Bronchial epithelial cell (primary cell): ENCODE data around the gene HSBP1. TPM values are rescaled to one million over a fixed set of nuclear protein-coding genes. Genes with fewer than 3 reads are reported as not detected.

ENCODE experiments used
- DNase-seq: peaks from one replicate; pipeline ENCODE4 v3.0.0-alpha.2; 2010; ENCODE audit warnings: low read depth
- FAIRE-seq: peaks from 2 replicates; lab custom pipeline; 2011; peaks lifted over from hg19 to GRCh38; lab: Jason Lieb, UNC
- H3K27me3 ChIP-seq: 2 replicates; pipeline ENCODE4 v1.5.1; 2011; ENCODE audit warnings: low read length; ENCODE audit not compliant: control insufficient read depth, insufficient read depth
- H3K36me3 ChIP-seq: 2 replicates; pipeline ENCODE4 v1.5.1; 2011; ENCODE audit warnings: low read length; ENCODE audit not compliant: control insufficient read depth, insufficient read depth
- H3K4me3 ChIP-seq: 2 replicates; pipeline ENCODE4 v1.5.1; 2011; ENCODE audit warnings: mild to moderate bottlenecking, low read depth, low read length, control low read depth
- CTCF ChIP-seq: IDR thresholded peaks from 2 replicates; pipeline ENCODE4 v1.5.1; 2011; ENCODE audit warnings: mild to moderate bottlenecking, moderate library complexity, low read length, control low read depth, inconsistent platforms; ENCODE audit not compliant: insufficient read depth, severe bottlenecking
- total RNA-seq: library from RNA; depleted of rRNA; stranded (reverse); fragments of >200 nt; gene quantifications from 2 replicates; pipeline ENCODE4 v1.2.1, GENCODE V29; 2014

The HSBP1 gene
- total RNA-seq, 1 donor from 2014 or later: 20.0 TPM

GRCh38 chr16:83813823-83814658 lies 6.3 kb downstream of the HSBP1 start:
- no peak for TF ChIP-seq CTCF
- peak; percentile 69 for DNase-seq
- Histone ChIP-seq H3K36me3 (peaks cover 2% of the 10 kb centered on the region), H3K4me3 (no peak overlapping the region), H3K27me3 (no peaks in the 10 kb centered on the region)
- no peak for FAIRE-seq

GRCh38 chr16:83814659-83814985 lies 6.8 kb downstream of the HSBP1 start:
- Histone ChIP-seq H3K27me3 (no peaks in the 10 kb centered on the region), H3K4me3 (no peak overlapping the region), H3K36me3 (peaks cover 2% of the 10 kb centered on the region)
- TF ChIP-seq CTCF: no peak
- DNase-seq (no peak), FAIRE-seq (no peak)

- H3K36me3 ChIP-seq: peaks cover 2% of the 10 kb centered on the region
- DNase-seq (no peak), FAIRE-seq (no peak)
- TF ChIP-seq CTCF: no peak
- no peak overlapping the region for H3K4me3 ChIP-seq
- no peaks in the 10 kb centered on the region for H3K27me3 ChIP-seq
Measured at GRCh38 chr16:83817022-83817421, 9.2 kb downstream of the HSBP1 start.

- no peak for TF ChIP-seq CTCF
- Histone ChIP-seq H3K36me3 (no peaks in the 10 kb centered on the region), H3K27me3 (no peaks in the 10 kb centered on the region), H3K4me3 (no peak overlapping the region)
- DNase-seq (no peak), FAIRE-seq (no peak)
Measured at GRCh38 chr16:83818276-83818675, 10.5 kb downstream of the HSBP1 start.

GRCh38 chr16:83819361-83819760 lies 11.6 kb downstream of the HSBP1 start:
- FAIRE-seq (no peak), DNase-seq (no peak)
- peaks cover 2% of the 10 kb centered on the region for H3K27me3 ChIP-seq
- H3K36me3 ChIP-seq: no peaks in the 10 kb centered on the region
- H3K4me3 ChIP-seq: no peak overlapping the region
- no peak for TF ChIP-seq CTCF
